Breast epithelium (tissue), 4 donors: Measurements from ENCODE around the gene TPD52L3. TPM values are rescaled to one million over a fixed set of nuclear protein-coding genes. Genes with fewer than 3 reads are reported as not detected.

Experiments used
- DNase-seq, 2 donors: peaks; one replicate each; pipeline ENCODE4 v3.0.0-alpha.2; 2019; ENCODE audit warnings: low spot score in 2 of 2
- H3K27ac ChIP-seq, 2 donors: fragments of 200-600 bp; sonication (generic) in 1 of 2; one replicate each; pipeline ENCODE4 v1.5.1; 2016 to 2019; ENCODE audit warnings: mild to moderate bottlenecking in 1 of 2
- H3K27me3 ChIP-seq, 2 donors: fragments of 200-600 bp; sonication (generic) in 1 of 2; one replicate each; pipeline versions ENCODE4 v1.5.1 to v1.6.0; 2017 to 2019; ENCODE audit warnings: control low read depth in 1 of 2, mild to moderate bottlenecking in 1 of 2
- H3K36me3 ChIP-seq: fragments of 200-600 bp; one replicate; pipeline ENCODE4 v1.5.1; 2019
- H3K4me1 ChIP-seq, 2 donors: fragments of 200-600 bp; sonication (generic); one replicate each; pipeline ENCODE4 v1.5.1; 2016 to 2019; ENCODE audit warnings: control low read depth in 1 of 2
- H3K4me3 ChIP-seq, 3 donors: fragments of 200-600 bp; sonication (generic); 1 replicate in 2 of 3; 2 replicates in 1 of 3; pipeline ENCODE4 v1.5.1; 2016 to 2019; ENCODE audit warnings: mild to moderate bottlenecking in 3 of 3, moderate library complexity in 2 of 3
- H3K9me3 ChIP-seq, 2 donors: fragments of 200-600 bp; sonication (generic) in 1 of 2; one replicate each; pipeline ENCODE4 v1.5.1; 2016 to 2019; ENCODE audit warnings: control low read depth in 1 of 2
- CTCF ChIP-seq, 3 donors: fragments of 450-650 bp; IDR thresholded peaks; one replicate each; pipeline ENCODE4 v1.5.1; 2016 to 2017; ENCODE audit warnings: antibody characterized with exemption in 3 of 3, mild to moderate bottlenecking in 3 of 3, moderate library complexity in 3 of 3
- POLR2A ChIP-seq: fragments of 450-650 bp; IDR thresholded peaks from one replicate; pipeline ENCODE4 v1.6.1; 2016; ENCODE audit warnings: antibody characterized with exemption, mild to moderate bottlenecking, moderate library complexity
- POLR2AphosphoS5 ChIP-seq, 3 donors: sonication (generic); formaldehyde crosslinking; IDR thresholded peaks; one replicate each; pipeline ENCODE4 v1.6.1; 2017; ENCODE audit warnings: antibody characterized with exemption in 3 of 3
- intact Hi-C: fragments of 100-400 bp; cut with DNase I; formaldehyde crosslinking; loops from one replicate; pipeline ENCODE4 v1.15.1; 2023; ENCODE audit warnings: low total_unique reads
- total RNA-seq, 3 donors: library from RNA; depleted of rRNA; stranded (reverse); fragments of >200 nt; gene quantifications; one replicate each; pipeline ENCODE4 v1.1.0, GENCODE V29; 2016

Gene TPD52L3
- total RNA-seq, 3 donors from 2014 or later, result not detected

DNA sequence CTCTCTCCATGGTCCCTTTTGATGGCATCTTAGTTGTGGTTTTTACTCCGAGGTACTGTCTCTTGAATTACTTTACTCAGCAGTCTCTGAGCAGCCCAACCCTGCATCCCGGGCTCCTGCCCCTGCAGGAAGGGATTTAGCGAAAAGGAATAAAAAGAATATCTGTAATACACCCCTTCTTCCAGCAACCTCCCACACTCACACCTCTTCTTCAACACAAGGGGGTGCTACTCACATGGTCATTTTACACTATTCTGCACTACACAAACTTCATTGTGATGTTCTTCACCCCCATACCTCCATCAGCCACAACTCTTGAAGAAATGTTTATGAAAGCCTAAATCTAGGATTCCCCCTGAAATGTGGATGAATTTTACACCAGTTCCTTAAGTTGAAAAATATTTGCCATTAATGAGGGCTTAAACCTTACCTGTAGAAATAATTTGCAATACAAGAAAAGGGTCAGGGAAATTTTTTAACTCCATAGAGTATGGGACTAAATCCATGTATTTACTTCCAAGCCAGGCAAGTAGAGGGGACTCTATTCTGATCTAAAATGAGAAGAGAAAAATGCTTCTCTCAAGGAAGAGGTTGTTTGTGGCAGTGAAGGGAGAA lies 26.0 kb downstream of the TPD52L3 start:
- no peak overlapping the region for H3K4me3 ChIP-seq
- no peaks in the 10 kb centered on the region for H3K36me3 ChIP-seq
- intact Hi-C loops, result no loop called here
- no peaks in the 10 kb centered on the region for H3K9me3 ChIP-seq
- no peak overlapping the region for H3K27ac ChIP-seq
- no peaks in the 10 kb centered on the region for H3K4me1 ChIP-seq
- no peak for DNase-seq
- H3K27me3 ChIP-seq, result no peaks in the 10 kb centered on the region
- TF ChIP-seq POLR2AphosphoS5 (IDR thresholded peaks at IDR 0.05) (no peak), POLR2A (no peak), CTCF (IDR thresholded peaks at IDR 0.05) (peak in 2 of 3 donors; percentile 69 to 70)

- DNase-seq, result no peak
- Histone ChIP-seq H3K4me3 (no peak overlapping the region), H3K36me3 (no peaks in the 10 kb centered on the region), H3K27me3 (no peaks in the 10 kb centered on the region), H3K4me1 (no peaks in the 10 kb centered on the region), H3K27ac (no peak overlapping the region), H3K9me3 (no peaks in the 10 kb centered on the region)
- intact Hi-C loops, result no loop called here
- TF ChIP-seq CTCF (IDR thresholded peaks at IDR 0.05) (no peak), POLR2A (no peak), POLR2AphosphoS5 (IDR thresholded peaks at IDR 0.05) (no peak)
Measured at GRCh38 chr9:6355728-6356127, 27.6 kb downstream of the TPD52L3 start.

- intact Hi-C loops, result no loop called here
- Histone ChIP-seq H3K4me3 (no peak overlapping the region), H3K36me3 (no peaks in the 10 kb centered on the region), H3K27me3 (no peaks in the 10 kb centered on the region), H3K27ac (no peak overlapping the region), H3K9me3 (no peaks in the 10 kb centered on the region), H3K4me1 (no peaks in the 10 kb centered on the region)
- DNase-seq, result no peak
- TF ChIP-seq POLR2AphosphoS5 (IDR thresholded peaks at IDR 0.05) (no peak), CTCF (IDR thresholded peaks at IDR 0.05) (no peak), POLR2A (no peak)
Measured at GRCh38 chr9:6356441-6356840, 28.3 kb downstream of the TPD52L3 start.

DNA sequence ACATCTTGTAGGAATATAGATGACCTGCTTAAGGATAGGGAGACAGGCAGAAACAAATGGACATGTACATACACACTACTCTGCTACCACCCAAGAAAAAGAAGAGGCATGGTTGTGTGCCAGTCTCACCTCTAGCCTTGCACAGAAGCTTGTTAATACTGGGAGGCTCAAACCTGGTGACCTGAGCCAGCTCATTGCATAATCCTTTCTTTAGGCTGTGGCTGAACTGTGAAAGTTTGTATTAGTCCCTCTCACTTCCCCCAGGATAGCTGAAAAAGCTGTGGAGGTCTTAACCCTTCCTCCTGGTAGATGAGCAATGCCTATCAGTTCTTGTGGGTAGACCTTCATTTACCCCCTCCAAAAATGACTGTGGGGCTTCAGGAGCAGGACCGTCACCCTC lies 28.7 kb downstream of the TPD52L3 start:
- DNase-seq, result no peak
- H3K4me1 ChIP-seq, result no peaks in the 10 kb centered on the region
- no peaks in the 10 kb centered on the region for H3K27me3 ChIP-seq
- no peaks in the 10 kb centered on the region for H3K9me3 ChIP-seq
- H3K27ac ChIP-seq, result no peak overlapping the region
- intact Hi-C loops, result no loop called here
- H3K36me3 ChIP-seq, result no peaks in the 10 kb centered on the region
- TF ChIP-seq CTCF (IDR thresholded peaks at IDR 0.05) (no peak), POLR2AphosphoS5 (IDR thresholded peaks at IDR 0.05) (no peak), POLR2A (no peak)
- no peak overlapping the region for H3K4me3 ChIP-seq

GRCh38 chr9:6367128-6367890 lies 39.1 kb downstream of the TPD52L3 start:
- intact Hi-C loops, result no loop called here
- no peak overlapping the region for H3K4me3 ChIP-seq

More at GRCh38 chr9:6367128-6367890, 39.1 kb downstream of the TPD52L3 start:
- Histone ChIP-seq H3K4me1 (no peaks in the 10 kb centered on the region), H3K27me3 (no peaks in the 10 kb centered on the region), H3K36me3 (no peaks in the 10 kb centered on the region), H3K27ac (no peak overlapping the region), H3K9me3 (peaks cover 0 to 13% of the 10 kb centered on the region in 2 donors)
- DNase-seq, result no peak
- TF ChIP-seq CTCF (IDR thresholded peaks at IDR 0.05) (no peak), POLR2A (no peak)
